NB4 (cell line): ENCODE data around the gene SSBP3.

Experiments used
- DNase-seq: peaks from one replicate; pipeline ENCODE4 v3.0.0; 2010; ENCODE audit warnings: low read depth
- H3K4me3 ChIP-seq: one replicate; pipeline ENCODE4 v1.5.1; 2011; ENCODE audit warnings: mild to moderate bottlenecking, low read depth, low read length, moderate library complexity
- CTCF ChIP-seq: IDR thresholded peaks from one replicate; pipeline ENCODE4 v1.5.1; 2012; ENCODE audit warnings: low read depth, low read length
- MAX ChIP-seq: IDR thresholded peaks from 2 replicates; pipeline ENCODE4 v1.6.1; 2011; ENCODE audit warnings: low read depth, low read length
- MYC ChIP-seq: IDR thresholded peaks from 2 replicates; pipeline ENCODE4 v1.6.1; 2011; ENCODE audit warnings: low read depth, low read length
- POLR2A ChIP-seq: IDR thresholded peaks from 2 replicates; pipeline ENCODE4 v1.6.1; 2011; ENCODE audit warnings: mild to moderate bottlenecking; ENCODE audit not compliant: insufficient read length; ENCODE audit errors: extremely low read depth

The SSBP3 gene

GRCh38 chr1:54345116-54345515, 61.1 kb downstream of the SSBP3 start:
- DNase-seq, result no peak
- no peak for TF ChIP-seq MYC
- TF ChIP-seq CTCF, result no peak
- TF ChIP-seq MAX, result no peak
- no peak for TF ChIP-seq POLR2A
- no peak overlapping the region for H3K4me3 ChIP-seq

- DNase-seq, result no peak
- H3K4me3 ChIP-seq, result no peak overlapping the region
- no peak for TF ChIP-seq MYC
- no peak for TF ChIP-seq MAX
- TF ChIP-seq POLR2A, result no peak
- TF ChIP-seq CTCF, result no peak
These were observed 63.2 kb downstream of the SSBP3 start for GRCh38 chr1:54342742-54343687.

- no peak for TF ChIP-seq POLR2A
- no peak for TF ChIP-seq CTCF
- TF ChIP-seq MAX, result no peak
- no peak for TF ChIP-seq MYC
- no peak for DNase-seq
- no peak overlapping the region for H3K4me3 ChIP-seq
These were observed 63.9 kb downstream of the SSBP3 start for GRCh38 chr1:54342288-54342687.

- no peak overlapping the region for H3K4me3 ChIP-seq
- DNase-seq, result no peak
- TF ChIP-seq POLR2A, result no peak
These were observed 64.4 kb downstream of the SSBP3 start for GRCh38 chr1:54341763-54342162.

- H3K4me3 ChIP-seq, result no peak overlapping the region
- no peak for DNase-seq
- no peak for TF ChIP-seq POLR2A
- TF ChIP-seq MYC, result no peak
- no peak for TF ChIP-seq MAX
These were observed 65.3 kb downstream of the SSBP3 start for GRCh38 chr1:54340878-54341277.

GRCh38 chr1:54340434-54340833, 65.8 kb downstream of the SSBP3 start:
- H3K4me3 ChIP-seq, result no peak overlapping the region
- no peak for DNase-seq
- TF ChIP-seq MAX (no peak), MYC (no peak), POLR2A (no peak), CTCF (no peak)
